ENCODE data around the gene NPEPL1. TPM values are rescaled to one million over a fixed set of nuclear protein-coding genes. Genes with fewer than 3 reads are reported as not detected.
"Not testable (repeated sequence)": the region's sequence is repeated elsewhere in the genome, so short reads cannot be mapped to it uniquely, and the experiment has no call there.

The NPEPL1 gene
- total and polyA plus RNA-seq, 2 of the 8 experiments (the other 6 are each of a cell fraction or from before 2014, with no cell fraction given) = 12.4 to 26.8 TPM

DNA sequence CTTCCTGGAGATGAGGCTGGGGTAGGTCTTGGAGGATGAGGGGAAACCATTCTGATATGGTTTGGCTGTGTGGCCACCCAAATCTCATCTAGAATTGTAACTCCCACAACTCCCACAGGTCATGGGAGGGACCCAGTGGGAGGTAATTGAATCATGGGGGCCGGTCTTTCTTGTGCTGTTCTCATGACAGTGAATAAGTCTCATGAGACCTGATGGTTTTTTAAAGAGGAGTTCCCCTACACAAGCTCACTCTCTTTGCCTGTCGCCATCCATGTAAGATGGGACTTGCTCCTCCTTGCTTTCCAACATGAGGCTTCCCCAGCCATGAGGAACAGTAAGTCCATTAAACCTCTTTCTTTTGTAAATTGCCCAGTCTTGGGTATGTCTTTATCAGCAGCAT, 58.1 kb downstream of the NPEPL1 start:
- H2AK5ac ChIP-seq (ENCODE audit: low read depth, low read length); H3K56ac ChIP-seq (replicated peaks; ENCODE audit: insufficient read length, low read depth, low read length); H3K27ac ChIP-seq (ENCODE audit: low read depth, low read length); H3K23me2 ChIP-seq (ENCODE audit: low read depth, low read length); FAIRE-seq; H3K79me1 ChIP-seq (ENCODE audit: low read depth, low read length); H4K20me1 ChIP-seq (replicated peaks in 1 of 2; ENCODE audit: control insufficient read depth in 1 of 2, insufficient read depth in 2 of 2, low read length in 2 of 2); H3K36me3 ChIP-seq (ENCODE audit: control insufficient read depth in 2 of 4, insufficient read depth in 4 of 4, low read length in 3 of 4); H3K4me2 ChIP-seq (ENCODE audit: insufficient read depth in 1 of 2, low read depth in 2 of 2, low read length in 2 of 2); DNase-seq (ENCODE audit: low read depth in 1 of 2, low spot score in 2 of 2); POLR2A ChIA-PET (ENCODE audit: partially characterized antibody); H3K4me3 ChIP-seq (ENCODE audit: extremely low read depth in 1 of 4, insufficient read depth in 2 of 4, low read depth in 3 of 4, low read length in 4 of 4); H4K8ac ChIP-seq (ENCODE audit: extremely low read depth, insufficient read depth, low read length); H2AFZ ChIP-seq (ENCODE audit: low read length); H3K79me2 ChIP-seq (ENCODE audit: control insufficient read depth in 1 of 2, insufficient read depth in 2 of 2, low read length in 2 of 2); H3K18ac ChIP-seq (ENCODE audit: extremely low read depth, low read length); H3K14ac ChIP-seq (ENCODE audit: insufficient read length); H2BK120ac ChIP-seq (replicated peaks; ENCODE audit: low read depth, low read length); H3K9me3 ChIP-seq (ENCODE audit: insufficient read depth in 2 of 2, low read depth in 1 of 2, low read length in 1 of 2); H3K23ac ChIP-seq (ENCODE audit: insufficient read length); H4K5ac ChIP-seq (ENCODE audit: insufficient read length, low read depth, low read length); H2BK5ac ChIP-seq (ENCODE audit: low read depth, low read length); H3K9ac ChIP-seq (replicated peaks in 1 of 4; ENCODE audit: extremely low read depth in 1 of 4, low read depth in 3 of 4, low read length in 3 of 4); H3K4ac ChIP-seq (replicated peaks; ENCODE audit: insufficient read length, low read depth, low read length): not testable (repeated sequence)
- 94% methylated on average over 2 of the region's 2 CpGs; no CpG with 5 or more reads in 1 of the 2 experiments for WGBS, 2 experiments (ENCODE audit: extremely low coverage in 1 of 2, insufficient coverage in 1 of 2, insufficient read length in 1 of 2, insufficient replicate concordance in 2 of 2, low coverage in 1 of 2, low lambda C conversion rate in 2 of 2, missing lambda C conversion rate in 1 of 2)
- H3K27me3 ChIP-seq (replicated peaks in 1 of 4; ENCODE audit: control insufficient read depth in 3 of 4, extremely low read depth in 1 of 4, insufficient read depth in 3 of 4, low read length in 3 of 4) = peaks cover 0 to 40% (median 15%) of the 10 kb centered on the region in 4 experiments; a peak in 5 of 7 replicates
- H2BK20ac ChIP-seq (ENCODE audit: low read length) = peak overlapping the region; percentile 52; the same call in 1 of the 2 replicates
- peak overlapping the region; percentile 86; the same call in 1 of the 2 replicates for H2BK12ac ChIP-seq (ENCODE audit: low read depth, low read length)
- peaks cover 0 to 27% (median 17%) of the 10 kb centered on the region in 4 experiments; a peak in 6 of 7 replicates for H3K4me1 ChIP-seq (replicated peaks in 1 of 4; ENCODE audit: control insufficient read depth in 3 of 4, insufficient read depth in 4 of 4, low read length in 3 of 4)
- CTCF ChIA-PET (ENCODE audit: partially characterized antibody) = interaction anchor here (1.4 kb wide), 1 partner anchor 99 kb away, joined by 3 read pairs; the partner anchor contains the start of gene STX16
- peak overlapping the region; percentile 93; the same call in 1 of the 2 replicates for H2BK15ac ChIP-seq (ENCODE audit: low read length)
- H4K91ac ChIP-seq (replicated peaks; ENCODE audit: insufficient read length, low read length) = peak overlapping the region; percentile 29

Data from H1 (cell line).